Right lobe of liver (tissue), 6 donors: ENCODE measurements around the gene TC2N. TPM values are rescaled to one million over a fixed set of nuclear protein-coding genes. Genes with fewer than 3 reads are reported as not detected.
"Not testable (repeated sequence)": the region's sequence is repeated elsewhere in the genome, so short reads cannot be mapped to it uniquely, and the experiment has no call there.

Experiments used
- ATAC-seq, 4 donors: fragments of 200-7000 bp; cut with Tn5 transposase; one replicate each; pipeline ENCODE4 v1.9.1; 2020; ENCODE audit warnings: mild to moderate bottlenecking in 4 of 4, moderate library complexity in 4 of 4
- DNase-seq, 3 donors: peaks; one replicate each; pipeline ENCODE4 v3.0.0-alpha.2; 2020
- H3K27ac ChIP-seq, 3 donors: fragments of 200-600 bp; one replicate each; pipeline ENCODE4 v1.8.0; 2022
- H3K27me3 ChIP-seq, 2 donors: fragments of 200-600 bp; one replicate each; pipeline ENCODE4 v1.8.0; 2022
- H3K36me3 ChIP-seq, 4 donors: fragments of 200-600 bp; sonication (generic) in 1 of 4; one replicate each; pipeline versions ENCODE4 v1.5.1 to v1.8.0; 2017 to 2022; ENCODE audit warnings: control low read depth in 1 of 4
- H3K4me1 ChIP-seq, 4 donors: fragments of 200-600 bp; sonication (generic) in 1 of 4; one replicate each; pipeline versions ENCODE4 v1.5.1 to v1.8.0; 2017 to 2022; ENCODE audit warnings: control low read depth in 1 of 4
- H3K4me3 ChIP-seq, 3 donors: fragments of 200-600 bp; one replicate each; pipeline ENCODE4 v1.8.0; 2022
- H3K9me3 ChIP-seq, 4 donors: fragments of 200-600 bp; sonication (generic) in 1 of 4; one replicate each; pipeline versions ENCODE4 v1.5.1 to v1.8.0; 2017 to 2022; ENCODE audit warnings: control low read depth in 1 of 4
- CTCF ChIP-seq, 4 donors: fragments of 200-600 bp in 3 of 4; fragments of 450-650 bp in 1 of 4; IDR thresholded peaks; one replicate each; pipeline versions ENCODE4 v1.5.1 to v1.8.0; 2016 to 2022; ENCODE audit warnings: antibody characterized with exemption in 4 of 4, mild to moderate bottlenecking in 2 of 4
- POLR2A ChIP-seq: fragments of 450-650 bp; IDR thresholded peaks from one replicate; pipeline ENCODE4 v1.6.1; 2017; ENCODE audit warnings: antibody characterized with exemption, mild to moderate bottlenecking
- WGBS: methylation state at CpG from one replicate; pipeline ENCODE4 v1.1.6; 2018; ENCODE audit warnings: low coverage, low lambda C conversion rate; ENCODE audit not compliant: insufficient coverage; ENCODE audit errors: missing lambda C conversion rate; 5-methylcytosine and 5-hydroxymethylcytosine counted together
- intact Hi-C, 2 donors: fragments of 100-400 bp; cut with DNase I; formaldehyde crosslinking; loops; one replicate each; pipeline versions ENCODE4 v1.11.2 to v1.14.1; 2022
- total RNA-seq, 6 experiments: library from RNA; depleted of rRNA in 2 of 6; stranded (reverse); fragments of >200 nt in 2 of 6; fragmentation: NEBNext Ultra II Directional in 3 of 6; extraction: Animal tissue kit (Norgen Biotek cat#: 25700) in 3 of 6; gene quantifications; one replicate each; pipeline versions ENCODE4 v1.1.0 to v1.2.4, GENCODE V29; 2016 to 2023
- donor health status: DM: no; HTN: yes; CAD: no.
- donor health status: DM: no; HTN: no; CAD: no.
- donor health status: DM: no; HTN: no; CAD: no.
- donor health status: DM: no; HTN: yes; CAD: no.
- donor health status: DM: no; HTN: yes; CAD: no.

The TC2N gene
- total RNA-seq, 6 experiments from 2014 or later = 1.0 to 6.5 (median 4.3) TPM

GRCh38 chr14:91810699-91811098 lies 56.6 kb downstream of the TC2N start:
- no peak for ATAC-seq
- 58% methylated on average over 2 of the region's 2 CpGs for WGBS
- no peak for TF ChIP-seq CTCF (IDR thresholded peaks at IDR 0.05)
- no peak for TF ChIP-seq POLR2A
- DNase-seq = no peak
- H3K36me3 ChIP-seq = no peaks in the 10 kb centered on the region
- intact Hi-C loops = no loop called here
- H3K4me3 ChIP-seq = no peak overlapping the region
- no peaks in the 10 kb centered on the region for H3K4me1 ChIP-seq
- H3K9me3 ChIP-seq = peaks cover 0 to 4% (median 0%) of the 10 kb centered on the region in 4 donors
- no peak overlapping the region for H3K27ac ChIP-seq
- H3K27me3 ChIP-seq = no peaks in the 10 kb centered on the region

GRCh38 chr14:91806716-91807115 lies 60.6 kb downstream of the TC2N start:
- ATAC-seq = no peak
- Histone ChIP-seq H3K4me3 (no peak overlapping the region), H3K27me3 (no peaks in the 10 kb centered on the region), H3K27ac (no peak overlapping the region), H3K9me3 (peaks cover 0 to 4% (median 0%) of the 10 kb centered on the region in 4 donors), H3K36me3 (no peaks in the 10 kb centered on the region), H3K4me1 (no peaks in the 10 kb centered on the region)
- DNase-seq = no peak
- intact Hi-C loops = no loop called here
- no peak for TF ChIP-seq POLR2A
- TF ChIP-seq CTCF (IDR thresholded peaks at IDR 0.05) = no peak

GRCh38 chr14:91806094-91806493 lies 61.2 kb downstream of the TC2N start:
- intact Hi-C loops, H3K27me3 ChIP-seq, H3K4me3 ChIP-seq, DNase-seq, H3K4me1 ChIP-seq, H3K9me3 ChIP-seq, H3K27ac ChIP-seq, ATAC-seq, H3K36me3 ChIP-seq: not testable (repeated sequence)
- WGBS = 44% methylated on average over 1 of the region's 1 CpG

GRCh38 chr14:91805659-91806058 lies 61.7 kb downstream of the TC2N start:
- ATAC-seq (no peak), DNase-seq (no peak)
- Histone ChIP-seq H3K9me3 (peaks cover 0 to 4% (median 0%) of the 10 kb centered on the region in 4 donors), H3K4me3 (no peak overlapping the region), H3K4me1 (no peaks in the 10 kb centered on the region), H3K27ac (no peak overlapping the region), H3K27me3 (no peaks in the 10 kb centered on the region), H3K36me3 (no peaks in the 10 kb centered on the region)
- intact Hi-C loops = no loop called here
- TF ChIP-seq CTCF (IDR thresholded peaks at IDR 0.05) = no peak

GRCh38 chr14:91801358-91801757 lies 66.0 kb downstream of the TC2N start:
- Histone ChIP-seq H3K4me1 (no peaks in the 10 kb centered on the region), H3K4me3 (no peak overlapping the region), H3K27me3 (no peaks in the 10 kb centered on the region), H3K36me3 (no peaks in the 10 kb centered on the region), H3K27ac (no peak overlapping the region), H3K9me3 (no peaks in the 10 kb centered on the region)
- DNase-seq (no peak), ATAC-seq (no peak)
- WGBS = no CpG with 5 or more reads among the region's 2 CpGs
- TF ChIP-seq CTCF (IDR thresholded peaks at IDR 0.05) (no peak), POLR2A (no peak)
- intact Hi-C loops = no loop called here
